GM12892 (cell line): Measurements from ENCODE around the gene GNPTAB.

Source experiments
- POLR2A ChIP-seq: IDR thresholded peaks from 2 replicates; pipeline ENCODE4 v1.6.1; 2011; ENCODE audit warnings: low read depth, low read length, control low read depth
- POLR2AphosphoS5 ChIP-seq: IDR thresholded peaks from 2 replicates; pipeline ENCODE4 v1.6.1; 2011; ENCODE audit warnings: low read depth, low read length, control low read depth

DNA sequence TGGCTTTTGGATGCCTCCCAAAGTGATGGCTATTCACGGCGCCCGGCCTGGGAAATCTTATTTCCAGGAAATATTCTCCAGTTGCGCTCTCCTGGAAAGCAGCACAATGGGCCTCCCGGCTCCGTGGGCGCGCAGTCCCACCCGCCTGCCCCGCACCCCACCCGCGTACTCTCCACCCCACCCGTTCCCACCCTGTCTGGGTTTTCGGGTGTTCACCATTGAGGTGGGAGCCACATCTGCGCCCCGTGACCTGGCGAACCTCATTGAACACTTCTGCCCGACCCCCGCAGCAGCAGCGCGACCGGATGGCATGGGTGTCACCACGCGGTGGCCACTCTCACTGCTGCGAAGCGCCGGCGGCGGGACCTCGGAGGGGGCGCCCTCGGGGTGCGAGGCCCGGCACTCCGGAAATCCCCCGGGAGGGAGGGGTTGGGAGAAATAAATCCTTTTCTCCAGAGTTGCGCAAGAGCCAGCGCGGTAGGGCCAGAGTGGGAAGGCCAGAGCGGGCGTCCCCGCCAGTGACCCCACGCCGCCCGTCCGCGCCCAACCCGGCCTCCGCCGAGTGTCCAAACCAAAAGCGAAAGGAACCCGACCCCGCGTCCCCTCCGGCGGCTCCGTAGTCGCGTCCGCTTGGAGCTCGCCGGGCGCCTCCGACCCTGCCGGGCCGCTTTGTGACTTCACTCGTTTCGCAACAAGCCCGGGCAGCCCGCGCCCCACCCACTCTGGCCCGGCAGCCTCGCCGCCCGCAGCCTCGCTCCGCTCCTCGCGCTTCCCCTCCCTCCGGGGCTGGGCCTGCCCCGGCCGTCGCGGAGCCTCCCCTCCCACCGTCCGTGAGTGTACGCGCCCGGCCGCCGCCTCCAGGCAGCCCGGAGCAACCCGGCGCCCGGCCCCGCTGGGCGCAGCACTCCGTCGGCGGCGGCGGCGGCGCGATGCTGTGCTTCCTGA lies 46.4 kb upstream of the GNPTAB start, which contains the start of gene DRAM1:
- TF ChIP-seq POLR2AphosphoS5 (peak; percentile 85), POLR2A (peak; percentile 89)
